ENCODE results near the gene ADCY7. TPM values are rescaled to one million over a fixed set of nuclear protein-coding genes. Genes with fewer than 3 reads are reported as not detected.

ADCY7 gene
- total RNA-seq, 3 donors from 2014 or later (not counting 1 experiment from before 2014, with no cell fraction given) = 479 to 591 (median 512) TPM

DNA sequence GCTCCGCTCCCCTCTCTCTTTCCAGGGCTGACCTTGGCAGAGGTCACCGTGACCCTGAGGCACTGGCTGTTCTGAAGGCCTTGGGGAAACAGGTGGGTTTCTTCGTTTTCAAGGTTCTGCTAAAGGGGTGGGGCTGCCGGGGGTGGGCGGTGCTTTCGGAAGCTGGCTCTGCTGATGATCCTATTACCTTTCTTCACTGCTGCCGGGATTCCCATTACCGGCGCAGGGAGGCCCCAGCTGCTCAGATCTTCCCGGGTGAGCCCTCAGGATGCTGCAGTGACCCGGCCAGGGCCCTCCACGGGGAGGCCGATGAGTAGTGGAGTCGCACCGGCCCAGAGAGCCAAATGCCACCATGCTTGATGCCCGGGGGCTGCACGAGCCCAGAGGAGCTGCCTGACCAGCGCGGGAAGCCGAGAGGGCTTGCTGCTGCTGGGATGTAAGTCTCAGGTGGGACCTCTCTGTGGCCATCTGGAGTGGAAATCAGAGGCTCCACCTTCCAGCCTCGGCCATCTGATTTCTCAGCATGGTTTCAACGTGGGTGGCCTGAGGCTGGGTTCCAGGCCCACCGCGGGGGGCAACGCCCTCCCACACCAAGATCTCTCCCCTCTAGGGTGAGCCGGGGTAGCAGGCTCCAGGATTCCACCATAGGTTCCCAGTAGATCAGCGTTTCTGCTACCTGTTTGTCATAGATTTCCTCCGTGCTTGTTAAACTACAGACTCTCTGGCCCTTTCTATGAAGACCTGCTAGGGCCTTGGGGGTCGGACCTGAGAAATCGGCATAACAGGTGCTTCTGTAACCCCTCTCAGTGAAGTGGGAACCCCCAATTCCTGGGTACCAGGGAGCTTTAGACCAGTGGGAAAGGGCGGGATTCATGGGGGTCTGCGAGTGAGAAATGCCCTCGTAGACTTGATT lies 21.6 kb upstream of the ADCY7 start:
- H3K27ac Mint-ChIP-seq = peak overlapping the region; percentile 34 to 78
- 84% methylated on average over 33 of the region's 33 CpGs for WGBS (ENCODE audit: insufficient coverage)
- H3K4me3 Mint-ChIP-seq = peak overlapping the region; percentile 82
- Histone ChIP-seq H3K4me1 (ENCODE audit: control insufficient read depth, insufficient read depth, low read length) (peaks cover 25% of the 10 kb centered on the region), H3K4me3 (ENCODE audit: low read length) (no peak overlapping the region), H3K9me3 (ENCODE audit: control insufficient read depth, insufficient read depth, low read length) (no peaks in the 10 kb centered on the region), H3K27me3 (ENCODE audit: control insufficient read depth, insufficient read depth, low read length) (no peaks in the 10 kb centered on the region), H3K27ac (ENCODE audit: low read length) (no peak overlapping the region), H3K36me3 (ENCODE audit: control insufficient read depth, insufficient read depth, low read length) (no peaks in the 10 kb centered on the region)
- H3K9me3 Mint-ChIP-seq = no peaks in the 10 kb centered on the region
- TF ChIP-seq, protein P1, sequence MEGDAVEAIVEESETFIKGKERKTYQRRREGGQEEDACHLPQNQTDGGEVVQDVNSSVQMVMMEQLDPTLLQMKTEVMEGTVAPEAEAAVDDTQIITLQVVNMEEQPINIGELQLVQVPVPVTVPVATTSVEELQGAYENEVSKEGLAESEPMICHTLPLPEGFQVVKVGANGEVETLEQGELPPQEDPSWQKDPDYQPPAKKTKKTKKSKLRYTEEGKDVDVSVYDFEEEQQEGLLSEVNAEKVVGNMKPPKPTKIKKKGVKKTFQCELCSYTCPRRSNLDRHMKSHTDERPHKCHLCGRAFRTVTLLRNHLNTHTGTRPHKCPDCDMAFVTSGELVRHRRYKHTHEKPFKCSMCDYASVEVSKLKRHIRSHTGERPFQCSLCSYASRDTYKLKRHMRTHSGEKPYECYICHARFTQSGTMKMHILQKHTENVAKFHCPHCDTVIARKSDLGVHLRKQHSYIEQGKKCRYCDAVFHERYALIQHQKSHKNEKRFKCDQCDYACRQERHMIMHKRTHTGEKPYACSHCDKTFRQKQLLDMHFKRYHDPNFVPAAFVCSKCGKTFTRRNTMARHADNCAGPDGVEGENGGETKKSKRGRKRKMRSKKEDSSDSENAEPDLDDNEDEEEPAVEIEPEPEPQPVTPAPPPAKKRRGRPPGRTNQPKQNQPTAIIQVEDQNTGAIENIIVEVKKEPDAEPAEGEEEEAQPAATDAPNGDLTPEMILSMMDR (IDR thresholded peaks at IDR 0.05) = no peak
- H3K4me1 Mint-ChIP-seq = peaks cover 18 to 44% of the 10 kb centered on the region in 2 donors
- intact Hi-C loops (cut with micrococcal nuclease) = loop anchor here (5.0 kb wide), 1 partner anchor 38 kb away; no protein-coding TSS in a partner anchor
- ATAC-seq (no peak), DNase-seq (no peak)
- no peaks in the 10 kb centered on the region for H3K27me3 Mint-ChIP-seq (ENCODE audit: low read depth in 2 of 2)
- no peaks in the 10 kb centered on the region for H3K36me3 Mint-ChIP-seq

DNA sequence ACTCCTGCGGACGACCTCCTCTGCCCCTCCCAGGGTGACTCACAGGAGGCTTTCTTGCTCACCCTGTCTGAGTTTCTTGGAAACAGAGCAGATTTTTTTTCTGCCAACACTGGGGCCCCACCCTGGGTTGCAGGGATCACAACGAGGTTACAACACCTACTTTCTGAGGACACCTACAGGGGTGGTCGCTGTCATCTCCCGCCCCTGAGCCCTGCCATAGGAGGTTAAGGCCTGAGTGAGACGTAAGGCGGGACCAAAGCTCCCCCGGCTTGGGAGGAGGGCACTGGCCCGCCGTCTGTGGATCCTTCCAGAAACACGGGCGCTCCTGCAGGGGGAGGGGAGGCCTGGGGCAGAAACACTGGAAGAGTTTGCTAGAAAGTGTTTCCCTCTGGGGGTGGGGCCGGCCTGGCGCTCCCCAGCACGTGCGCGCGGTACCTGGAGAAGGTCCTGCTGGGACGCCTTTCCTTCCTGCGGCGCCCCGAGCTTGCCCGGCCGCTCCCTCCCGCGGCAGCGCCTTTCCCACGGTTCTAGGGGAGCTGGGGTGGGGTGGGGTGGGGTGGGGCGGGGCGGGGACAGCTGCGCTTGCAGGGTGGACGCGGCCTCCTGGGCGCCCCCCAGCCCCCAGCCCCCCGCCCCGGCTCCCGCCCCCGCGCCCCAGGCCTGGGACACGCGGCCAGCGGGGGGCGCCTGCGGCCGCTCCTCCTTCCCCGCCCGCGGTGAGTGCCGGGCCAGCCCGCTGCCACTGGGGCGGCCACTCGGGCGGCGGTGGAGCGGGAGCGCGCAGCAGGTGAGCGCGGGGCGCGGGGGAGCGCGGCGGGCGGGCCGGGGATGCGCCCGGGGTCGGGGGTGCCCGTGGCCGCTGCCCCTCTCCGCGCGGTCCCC lies 20.7 kb upstream of the ADCY7 start:
- Histone ChIP-seq H3K27me3 (ENCODE audit: control insufficient read depth, insufficient read depth, low read length) (no peaks in the 10 kb centered on the region), H3K9me3 (ENCODE audit: control insufficient read depth, insufficient read depth, low read length) (no peaks in the 10 kb centered on the region), H3K27ac (ENCODE audit: low read length) (peak overlapping the region; percentile 18), H3K4me1 (ENCODE audit: control insufficient read depth, insufficient read depth, low read length) (peaks cover 25% of the 10 kb centered on the region), H3K36me3 (ENCODE audit: control insufficient read depth, insufficient read depth, low read length) (no peaks in the 10 kb centered on the region), H3K4me3 (ENCODE audit: low read length) (peak overlapping the region; percentile 79)
- Mint-ChIP-seq H3K4me3 (peak overlapping the region; percentile 82), H3K27me3 (ENCODE audit: low read depth in 2 of 2) (no peaks in the 10 kb centered on the region), H3K9me3 (no peaks in the 10 kb centered on the region), H3K4me1 (peaks cover 18 to 46% of the 10 kb centered on the region in 2 donors), H3K27ac (peak overlapping the region; percentile 34 to 81), H3K36me3 (no peaks in the 10 kb centered on the region)
- intact Hi-C loops (cut with micrococcal nuclease) = loop anchor here (5.0 kb wide), 1 partner anchor 37 kb away; no protein-coding TSS in a partner anchor
- peak; percentile 56 to 66 for DNase-seq
- peak; percentile 75 to 89 (median 81) for ATAC-seq
- WGBS (ENCODE audit: insufficient coverage) = under 1% methylated on average over 63 of the region's 74 CpGs
- TF ChIP-seq, protein P1 (IDR thresholded peaks at IDR 0.05) = peak; percentile 45

DNA sequence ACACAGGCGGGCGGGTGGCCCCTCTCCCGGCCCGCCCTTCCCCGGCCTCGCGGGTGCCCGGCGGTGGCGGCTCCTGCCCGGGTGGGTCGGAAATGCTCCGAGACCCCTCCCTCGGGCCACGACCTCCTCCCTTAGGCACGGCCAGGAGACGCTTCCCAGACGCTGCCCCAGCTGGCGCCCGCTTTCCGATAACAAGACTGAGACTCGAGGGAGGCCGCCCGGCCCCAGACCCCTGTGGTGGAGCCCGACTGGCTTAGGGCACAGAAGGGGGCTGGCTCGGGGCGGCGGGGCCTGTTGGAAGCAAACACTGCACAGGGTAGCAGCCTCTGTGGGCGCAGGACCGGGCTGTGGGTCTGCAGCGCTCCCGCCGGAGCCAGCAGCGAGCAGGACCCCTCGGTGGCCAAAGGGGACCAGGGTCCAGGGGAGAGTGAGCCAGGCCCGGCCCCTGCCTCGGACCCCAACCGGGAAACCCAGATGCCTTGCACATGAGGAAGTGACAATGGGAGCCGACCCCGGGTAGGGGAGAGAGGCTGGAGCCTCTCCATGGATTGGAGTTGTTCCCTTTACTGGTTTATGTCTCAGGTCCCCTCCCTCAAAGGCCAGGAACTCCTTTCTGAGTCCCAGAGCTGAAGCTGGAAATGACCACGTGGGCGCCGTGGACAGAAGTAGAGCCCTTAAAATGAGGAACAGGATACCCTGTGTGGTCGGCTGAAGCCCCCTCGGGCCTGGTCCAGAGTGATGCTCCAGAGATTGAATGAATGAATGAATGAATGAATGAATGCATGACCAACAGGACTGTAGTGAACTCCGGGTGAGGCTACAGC lies 19.8 kb upstream of the ADCY7 start:
- WGBS (ENCODE audit: insufficient coverage) = 12% methylated on average over 46 of the region's 46 CpGs
- intact Hi-C loops (cut with micrococcal nuclease) = loop anchor here (5.0 kb wide), 1 partner anchor 36 kb away; no protein-coding TSS in a partner anchor
- Histone ChIP-seq H3K9me3 (ENCODE audit: control insufficient read depth, insufficient read depth, low read length) (no peaks in the 10 kb centered on the region), H3K27me3 (ENCODE audit: control insufficient read depth, insufficient read depth, low read length) (no peaks in the 10 kb centered on the region), H3K36me3 (ENCODE audit: control insufficient read depth, insufficient read depth, low read length) (no peaks in the 10 kb centered on the region), H3K4me1 (ENCODE audit: control insufficient read depth, insufficient read depth, low read length) (peaks cover 25% of the 10 kb centered on the region), H3K4me3 (ENCODE audit: low read length) (peak overlapping the region; percentile 79), H3K27ac (ENCODE audit: low read length) (peak overlapping the region; percentile 48)
- no peaks in the 10 kb centered on the region for H3K9me3 Mint-ChIP-seq
- H3K36me3 Mint-ChIP-seq = no peaks in the 10 kb centered on the region
- TF ChIP-seq, protein P1 (IDR thresholded peaks at IDR 0.05) = no peak
- H3K4me3 Mint-ChIP-seq = peak overlapping the region; percentile 90
- peak; percentile 54 to 63 (median 62) for ATAC-seq
- H3K27ac Mint-ChIP-seq = peak overlapping the region; percentile 70 to 81
- H3K4me1 Mint-ChIP-seq = peaks cover 23 to 46% of the 10 kb centered on the region in 2 donors
- no peak for DNase-seq
- H3K27me3 Mint-ChIP-seq (ENCODE audit: low read depth in 2 of 2) = no peaks in the 10 kb centered on the region

All from natural killer cell (primary cell).